Measurements from ENCODE around the gene UPK3B.
"Not testable (repeated sequence)": the region's sequence is repeated elsewhere in the genome, so short reads cannot be mapped to it uniquely, and the experiment has no call there.

The UPK3B gene
- total RNA-seq: 0.17 to 0.44 (median 0.39) reads per million in 3 donors

GRCh38 chr7:76509931-76510877, at the start of gene UPK3B:
TSS of gene UPK3B (plus strand) at chr7:76510552. CDS start at chr7:76510653, 101 bp downstream.
- H3K9me3 ChIP-seq (ENCODE audit: control insufficient read depth, low read length): no peaks in the 10 kb centered on the region
- no peak within 1 kb of the TSS for H3K4me3 ChIP-seq (ENCODE audit: insufficient read depth, low read depth, low read length, poor library complexity, severe bottlenecking)
- H3K27me3 ChIP-seq (replicated peaks; ENCODE audit: control insufficient read depth, insufficient read depth, low read length, poor library complexity, severe bottlenecking): no peaks in the 10 kb centered on the region
- no peaks in the 10 kb centered on the region for H3K4me1 ChIP-seq (ENCODE audit: control insufficient read depth, insufficient read depth, low read length, poor library complexity, severe bottlenecking)
- H3K36me3 ChIP-seq (ENCODE audit: control insufficient read depth, insufficient read depth, low read length): peaks cover 3% of the 10 kb centered on the region
- H3K27ac ChIP-seq (ENCODE audit: insufficient read depth, low read length, poor library complexity, severe bottlenecking): no peak within 1 kb of the TSS
- no peak for DNase-seq

GRCh38 chr7:76460767-76461166, 49.6 kb upstream of the UPK3B start:
- H3K4me3 ChIP-seq (ENCODE audit: insufficient read depth, low read depth, low read length, poor library complexity, severe bottlenecking); H3K27ac ChIP-seq (ENCODE audit: insufficient read depth, low read length, poor library complexity, severe bottlenecking); H3K9me3 ChIP-seq (ENCODE audit: control insufficient read depth, low read length); H3K27me3 ChIP-seq (replicated peaks; ENCODE audit: control insufficient read depth, insufficient read depth, low read length, poor library complexity, severe bottlenecking); DNase-seq; H3K36me3 ChIP-seq (ENCODE audit: control insufficient read depth, insufficient read depth, low read length); H3K4me1 ChIP-seq (ENCODE audit: control insufficient read depth, insufficient read depth, low read length, poor library complexity, severe bottlenecking): not testable (repeated sequence)

- H3K4me1 ChIP-seq (ENCODE audit: control insufficient read depth, insufficient read depth, low read length, poor library complexity, severe bottlenecking); H3K36me3 ChIP-seq (ENCODE audit: control insufficient read depth, insufficient read depth, low read length); H3K27me3 ChIP-seq (replicated peaks; ENCODE audit: control insufficient read depth, insufficient read depth, low read length, poor library complexity, severe bottlenecking); H3K9me3 ChIP-seq (ENCODE audit: control insufficient read depth, low read length): not testable (repeated sequence)
- peak in 2 of 3 donors; percentile 18 to 54 for DNase-seq
- peak within 1 kb of the TSS; percentile 44 for H3K4me3 ChIP-seq (ENCODE audit: insufficient read depth, low read depth, low read length, poor library complexity, severe bottlenecking)
- H3K27ac ChIP-seq (ENCODE audit: insufficient read depth, low read length, poor library complexity, severe bottlenecking): peak within 1 kb of the TSS; percentile 32
These were observed 48.8 kb upstream of the UPK3B start, which contains the start of gene DTX2 for GRCh38 chr7:76461464-76462101. TSS of gene DTX2 (plus strand) at chr7:76461709. CDS start at chr7:76480510, 18,801 bp downstream.

GRCh38 chr7:76462271-76462882, 48.0 kb upstream of the UPK3B start:
- H3K9me3 ChIP-seq (ENCODE audit: control insufficient read depth, low read length); H3K4me3 ChIP-seq (ENCODE audit: insufficient read depth, low read depth, low read length, poor library complexity, severe bottlenecking); H3K27ac ChIP-seq (ENCODE audit: insufficient read depth, low read length, poor library complexity, severe bottlenecking); H3K27me3 ChIP-seq (replicated peaks; ENCODE audit: control insufficient read depth, insufficient read depth, low read length, poor library complexity, severe bottlenecking); DNase-seq; H3K4me1 ChIP-seq (ENCODE audit: control insufficient read depth, insufficient read depth, low read length, poor library complexity, severe bottlenecking); H3K36me3 ChIP-seq (ENCODE audit: control insufficient read depth, insufficient read depth, low read length): not testable (repeated sequence)

- not testable (repeated sequence) for H3K4me3 ChIP-seq (ENCODE audit: insufficient read depth, low read depth, low read length, poor library complexity, severe bottlenecking); DNase-seq
These were observed 45.4 kb upstream of the UPK3B start for GRCh38 chr7:76464959-76465358.

GRCh38 chr7:76465950-76466349, 44.4 kb upstream of the UPK3B start:
- not testable (repeated sequence) for H3K27ac ChIP-seq (ENCODE audit: insufficient read depth, low read length, poor library complexity, severe bottlenecking); H3K4me3 ChIP-seq (ENCODE audit: insufficient read depth, low read depth, low read length, poor library complexity, severe bottlenecking); H3K27me3 ChIP-seq (replicated peaks; ENCODE audit: control insufficient read depth, insufficient read depth, low read length, poor library complexity, severe bottlenecking); H3K4me1 ChIP-seq (ENCODE audit: control insufficient read depth, insufficient read depth, low read length, poor library complexity, severe bottlenecking); H3K9me3 ChIP-seq (ENCODE audit: control insufficient read depth, low read length); H3K36me3 ChIP-seq (ENCODE audit: control insufficient read depth, insufficient read depth, low read length); DNase-seq

More at GRCh38 chr7:76464959-76465358, 45.4 kb upstream of the UPK3B start:
- not testable (repeated sequence) for H3K9me3 ChIP-seq (ENCODE audit: control insufficient read depth, low read length); H3K4me1 ChIP-seq (ENCODE audit: control insufficient read depth, insufficient read depth, low read length, poor library complexity, severe bottlenecking); H3K27me3 ChIP-seq (replicated peaks; ENCODE audit: control insufficient read depth, insufficient read depth, low read length, poor library complexity, severe bottlenecking); H3K36me3 ChIP-seq (ENCODE audit: control insufficient read depth, insufficient read depth, low read length); H3K27ac ChIP-seq (ENCODE audit: insufficient read depth, low read length, poor library complexity, severe bottlenecking)

- not testable (repeated sequence) for H3K4me3 ChIP-seq (ENCODE audit: insufficient read depth, low read depth, low read length, poor library complexity, severe bottlenecking); H3K9me3 ChIP-seq (ENCODE audit: control insufficient read depth, low read length); DNase-seq; H3K27ac ChIP-seq (ENCODE audit: insufficient read depth, low read length, poor library complexity, severe bottlenecking); H3K27me3 ChIP-seq (replicated peaks; ENCODE audit: control insufficient read depth, insufficient read depth, low read length, poor library complexity, severe bottlenecking); H3K36me3 ChIP-seq (ENCODE audit: control insufficient read depth, insufficient read depth, low read length); H3K4me1 ChIP-seq (ENCODE audit: control insufficient read depth, insufficient read depth, low read length, poor library complexity, severe bottlenecking)
These were observed 42.5 kb upstream of the UPK3B start for GRCh38 chr7:76467743-76468404.

GRCh38 chr7:76471556-76472221, 38.7 kb upstream of the UPK3B start:
- H3K27ac ChIP-seq (ENCODE audit: insufficient read depth, low read length, poor library complexity, severe bottlenecking); H3K4me3 ChIP-seq (ENCODE audit: insufficient read depth, low read depth, low read length, poor library complexity, severe bottlenecking); H3K27me3 ChIP-seq (replicated peaks; ENCODE audit: control insufficient read depth, insufficient read depth, low read length, poor library complexity, severe bottlenecking); H3K36me3 ChIP-seq (ENCODE audit: control insufficient read depth, insufficient read depth, low read length); H3K9me3 ChIP-seq (ENCODE audit: control insufficient read depth, low read length); DNase-seq; H3K4me1 ChIP-seq (ENCODE audit: control insufficient read depth, insufficient read depth, low read length, poor library complexity, severe bottlenecking): not testable (repeated sequence)

GRCh38 chr7:76473097-76473496, 37.3 kb upstream of the UPK3B start:
- not testable (repeated sequence) for H3K27ac ChIP-seq (ENCODE audit: insufficient read depth, low read length, poor library complexity, severe bottlenecking); DNase-seq; H3K4me3 ChIP-seq (ENCODE audit: insufficient read depth, low read depth, low read length, poor library complexity, severe bottlenecking); H3K36me3 ChIP-seq (ENCODE audit: control insufficient read depth, insufficient read depth, low read length); H3K27me3 ChIP-seq (replicated peaks; ENCODE audit: control insufficient read depth, insufficient read depth, low read length, poor library complexity, severe bottlenecking); H3K9me3 ChIP-seq (ENCODE audit: control insufficient read depth, low read length); H3K4me1 ChIP-seq (ENCODE audit: control insufficient read depth, insufficient read depth, low read length, poor library complexity, severe bottlenecking)

All from effector memory CD4-positive, alpha-beta T cell (primary cell).